Measurements from ENCODE around the gene C17orf107.

DNA sequence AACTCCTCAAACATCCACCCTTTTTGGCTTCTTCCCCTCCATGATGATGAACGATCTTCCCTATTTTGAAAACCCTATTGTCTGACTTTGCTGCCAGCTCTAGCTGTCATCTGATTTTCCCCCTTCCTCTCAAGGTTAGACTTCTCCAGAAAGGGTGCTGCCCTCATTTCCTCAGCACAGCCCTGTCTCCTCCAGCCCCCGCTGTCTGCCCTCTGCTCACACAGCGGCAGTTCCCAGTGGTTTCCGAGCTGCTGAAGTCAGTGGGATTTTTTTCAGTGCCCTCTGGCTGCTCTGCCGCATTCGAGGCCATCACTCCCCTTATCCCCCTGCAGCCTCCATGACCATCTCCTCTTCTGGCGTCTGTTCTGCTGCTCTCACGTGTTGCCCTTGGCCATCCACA lies 26.6 kb upstream of the C17orf107 start:
- TF ChIP-seq SMARCC2 (IDR thresholded peaks at IDR 0.05; ENCODE audit: low read depth) (no peak), ZNF134 (CRISPR knock-in tag; conservative IDR thresholded peaks at IDR 0.05) (no peak), HDAC2 (IDR thresholded peaks at IDR 0.05) (no peak), CXXC5 (CRISPR knock-in tag; IDR thresholded peaks at IDR 0.05) (no peak)
